ENCODE measurements around the gene CALHM1. TPM values are rescaled to one million over a fixed set of nuclear protein-coding genes. Genes with fewer than 3 reads are reported as not detected.

Gene CALHM1
- total and polyA plus RNA-seq, 2 of the 13 experiments (the other 11 are each of a cell fraction or from before 2014, with no cell fraction given), result 0.04 TPM; not detected in 1

GRCh38 chr10:103447187-103447586 is 11.5 kb downstream of the CALHM1 start:
- TF ChIP-seq PRDM10 (CRISPR knock-in tag; IDR thresholded peaks at IDR 0.05; ENCODE audit: low read depth) (no peak), RBM22 (optimal IDR thresholded peaks at IDR 0.05; ENCODE audit: low read length) (peak; percentile 43), AGO2 (optimal IDR thresholded peaks at IDR 0.05; ENCODE audit: low read depth, low read length) (peak; percentile 84)
- no TSS peak for BruUV-seq (replicated peaks)
- ChIA-PET CTCF (ENCODE audit: low intra/inter-chr PET ratio, low total read pairs) (no interaction called here), POLR2A (no interaction called here)
- H2AFZ ChIP-seq (ENCODE audit: low read length), result no peak overlapping the region
- intact Hi-C loops (cut with micrococcal nuclease; ENCODE audit: unreplicated experiment), result no loop called here
- peaks cover 5% of the 10 kb centered on the region; the same call in 1 of the 2 replicates for H3K4me1 ChIP-seq (ENCODE audit: insufficient read depth, low read length)
- WGBS (ENCODE audit: low lambda C conversion rate), result 95% methylated on average over 10 of the region's 23 CpGs
- DNase-seq (ENCODE audit: low spot score), result no peak
- H3K9ac ChIP-seq (ENCODE audit: insufficient read depth, low read depth, low read length), result no peak overlapping the region
- no peaks in the 10 kb centered on the region for H3K9me3 ChIP-seq (ENCODE audit: low read length)
- peaks cover 2 to 11% of the 10 kb centered on the region in 2 experiments; a peak in 3 of 5 replicates for H3K27me3 ChIP-seq (ENCODE audit: control insufficient read depth in 1 of 2, insufficient read depth in 2 of 2, low read length in 2 of 2)
- no peak overlapping the region for H3K4me2 ChIP-seq (ENCODE audit: low read depth, low read length)
- no peak for FAIRE-seq
- H3K79me2 ChIP-seq (ENCODE audit: insufficient read depth, low read length), result no peaks in the 10 kb centered on the region
- no peaks in the 10 kb centered on the region for H4K20me1 ChIP-seq (ENCODE audit: insufficient read depth, low read length)
- peaks cover 19 to 39% of the 10 kb centered on the region in 2 experiments; a peak in 4 of 5 replicates for H3K36me3 ChIP-seq (replicated peaks in 1 of 2; ENCODE audit: control insufficient read depth in 1 of 2, insufficient read depth in 2 of 2, low read length in 2 of 2)
- in situ Hi-C loops (cut with HindIII; ENCODE audit: extremely low pct_ligation_motif_present, low pct_unique_long_range_greater_than_20kb), result no loop called here
- no peak overlapping the region for H3K27ac ChIP-seq (ENCODE audit: extremely low read length, insufficient read depth, low read length)
- no peak for ATAC-seq
- no peak overlapping the region for H3K4me3 ChIP-seq (replicated peaks in 1 of 3; ENCODE audit: insufficient read depth in 1 of 3, low read depth in 2 of 3, low read length in 3 of 3)

All from HepG2 (cell line).